OCI-M2 (cell line): ENCODE data around the gene CD180.

Source experiments
- DNase-seq: peaks from one replicate; lab custom pipeline; 2025; ENCODE audit not compliant: unreplicated experiment; lab: John Stamatoyannopoulos, UW

The CD180 gene

GRCh38 chr5:67214036-67214435 lies 17.4 kb upstream of the CD180 start:
- DNase-seq = no peak

- no peak for DNase-seq
Measured at GRCh38 chr5:67211926-67212325, 15.3 kb upstream of the CD180 start.

- peak; percentile 12 for DNase-seq
Measured at GRCh38 chr5:67209141-67209771, 12.7 kb upstream of the CD180 start.

GRCh38 chr5:67208403-67208802 lies 11.8 kb upstream of the CD180 start:
- no peak for DNase-seq

- DNase-seq = no peak
Measured at GRCh38 chr5:67206929-67207328, 10.3 kb upstream of the CD180 start.

- DNase-seq = no peak
Measured at GRCh38 chr5:67206461-67206860, 9.9 kb upstream of the CD180 start.

- DNase-seq = no peak
Measured at GRCh38 chr5:67205981-67206380, 9.4 kb upstream of the CD180 start.

GRCh38 chr5:67204821-67205220 lies 8.2 kb upstream of the CD180 start:
- no peak for DNase-seq

GRCh38 chr5:67203701-67204074 lies 7.1 kb upstream of the CD180 start:
- DNase-seq = no peak

- no peak for DNase-seq
Measured at GRCh38 chr5:67202828-67203227, 6.2 kb upstream of the CD180 start.

- DNase-seq = no peak
Measured at GRCh38 chr5:67201897-67202549, 5.4 kb upstream of the CD180 start.

- no peak for DNase-seq
Measured at GRCh38 chr5:67200809-67201562, 4.4 kb upstream of the CD180 start.

GRCh38 chr5:67199859-67200258 lies 3.3 kb upstream of the CD180 start:
- no peak for DNase-seq

- no peak for DNase-seq
Measured at GRCh38 chr5:67198917-67199316, 2.3 kb upstream of the CD180 start.

GRCh38 chr5:67197536-67197935 lies 937 bp upstream of the CD180 start:
- no peak for DNase-seq

- DNase-seq = no peak
Measured at GRCh38 chr5:67195406-67196275, 958 bp downstream of the CD180 start.

GRCh38 chr5:67194166-67194565 lies 2.4 kb downstream of the CD180 start:
- no peak for DNase-seq

GRCh38 chr5:67193439-67193807 lies 3.2 kb downstream of the CD180 start:
- no peak for DNase-seq

GRCh38 chr5:67192719-67193438 lies 3.7 kb downstream of the CD180 start:
- DNase-seq = no peak

- DNase-seq = no peak
Measured at GRCh38 chr5:67190861-67191260, 5.7 kb downstream of the CD180 start.

GRCh38 chr5:67190410-67190809 lies 6.2 kb downstream of the CD180 start:
- DNase-seq = no peak
